Mesothelial cell of epicardium (in vitro differentiated cells): Measurements from ENCODE around the gene NXNL1. TPM values are rescaled to one million over a fixed set of nuclear protein-coding genes. Genes with fewer than 3 reads are reported as not detected.

Experiments
- DNase-seq, 2 experiments: peaks; one replicate each; pipeline ENCODE4 v3.0.0; 2021; ENCODE audit warnings: low spot score in 2 of 2; ENCODE audit not compliant: unreplicated experiment in 2 of 2
- H3K27ac Mint-ChIP-seq: 2 replicates; pipeline ENCODE4 v1.8.0; 2021; ENCODE audit warnings: mixed read lengths
- H3K27me3 Mint-ChIP-seq: 2 replicates; pipeline ENCODE4 v1.8.0; 2021; ENCODE audit warnings: low read depth, mixed read lengths
- H3K36me3 Mint-ChIP-seq: 2 replicates; pipeline ENCODE4 v1.8.0; 2021; ENCODE audit warnings: mixed read lengths
- H3K4me1 Mint-ChIP-seq: 2 replicates; pipeline ENCODE4 v1.8.0; 2021; ENCODE audit warnings: mixed read lengths
- H3K4me3 Mint-ChIP-seq: 2 replicates; pipeline ENCODE4 v1.8.0; 2021; ENCODE audit warnings: mild to moderate bottlenecking, moderate library complexity, mixed read lengths
- H3K9me3 Mint-ChIP-seq: 2 replicates; pipeline ENCODE4 v1.8.0; 2021; ENCODE audit warnings: mixed read lengths
- CTCF ChIP-seq: fragments of 200-600 bp; sonication (generic); IDR thresholded peaks from one replicate; pipeline ENCODE4 v1.5.0; 2021; ENCODE audit warnings: antibody characterized with exemption; ENCODE audit not compliant: unreplicated experiment
- total RNA-seq: library from RNA; stranded (reverse); gene quantifications from 3 replicates; pipeline ENCODE4 v1.2.1, GENCODE V29; 2021

Gene NXNL1
- total RNA-seq, 1 donor from 2014 or later = not detected

GRCh38 chr19:17447704-17448130 lies 13.0 kb downstream of the NXNL1 start:
- Mint-ChIP-seq H3K9me3 (no peaks in the 10 kb centered on the region), H3K4me1 (peaks cover 4% of the 10 kb centered on the region)

GRCh38 chr19:17445526-17446165 lies 15.1 kb downstream of the NXNL1 start:
- no peak for DNase-seq
- no peak overlapping the region for H3K27ac Mint-ChIP-seq
- no peaks in the 10 kb centered on the region for H3K9me3 Mint-ChIP-seq
- no peak overlapping the region for H3K4me3 Mint-ChIP-seq
- peaks cover 14% of the 10 kb centered on the region for H3K27me3 Mint-ChIP-seq
- TF ChIP-seq CTCF = no peak
- no peaks in the 10 kb centered on the region for H3K36me3 Mint-ChIP-seq
- peaks cover 10% of the 10 kb centered on the region for H3K4me1 Mint-ChIP-seq

More at GRCh38 chr19:17447704-17448130, 13.0 kb downstream of the NXNL1 start:
- peaks cover 14% of the 10 kb centered on the region for H3K27me3 Mint-ChIP-seq
- H3K27ac Mint-ChIP-seq = no peak overlapping the region
- no peak for DNase-seq
- peak overlapping the region; percentile 62 for H3K4me3 Mint-ChIP-seq
- H3K36me3 Mint-ChIP-seq = no peaks in the 10 kb centered on the region
- no peak for TF ChIP-seq CTCF

GRCh38 chr19:17441241-17442021 lies 19.3 kb downstream of the NXNL1 start:
- TF ChIP-seq CTCF = no peak
- DNase-seq = no peak
- no peaks in the 10 kb centered on the region for H3K27me3 Mint-ChIP-seq
- peaks cover 6% of the 10 kb centered on the region for H3K4me1 Mint-ChIP-seq
- peak overlapping the region; percentile 72 for H3K27ac Mint-ChIP-seq
- H3K36me3 Mint-ChIP-seq = peaks cover 3% of the 10 kb centered on the region
- H3K9me3 Mint-ChIP-seq = no peaks in the 10 kb centered on the region
- no peak overlapping the region for H3K4me3 Mint-ChIP-seq

- peaks cover 5% of the 10 kb centered on the region for H3K4me1 Mint-ChIP-seq
- no peak for DNase-seq
- no peak for TF ChIP-seq CTCF
- H3K9me3 Mint-ChIP-seq = no peaks in the 10 kb centered on the region
- no peak overlapping the region for H3K27ac Mint-ChIP-seq
- peaks cover 11% of the 10 kb centered on the region for H3K36me3 Mint-ChIP-seq
- H3K27me3 Mint-ChIP-seq = no peaks in the 10 kb centered on the region
- H3K4me3 Mint-ChIP-seq = no peak overlapping the region
Observed at GRCh38 chr19:17436874-17437267, 23.9 kb downstream of the NXNL1 start.

GRCh38 chr19:17436094-17436873 lies 24.4 kb downstream of the NXNL1 start:
- Mint-ChIP-seq H3K4me3 (no peak overlapping the region), H3K9me3 (no peaks in the 10 kb centered on the region), H3K4me1 (no peaks in the 10 kb centered on the region), H3K27ac (no peak overlapping the region), H3K36me3 (peaks cover 11% of the 10 kb centered on the region), H3K27me3 (no peaks in the 10 kb centered on the region)
- no peak for TF ChIP-seq CTCF
- DNase-seq = no peak
